Body of pancreas (tissue), 4 donors: Measurements from ENCODE around the gene NT5C2.
"Not testable (repeated sequence)": the region's sequence is repeated elsewhere in the genome, so short reads cannot be mapped to it uniquely, and the experiment has no call there.

ENCODE experiments used
- CTCF ChIP-seq, 7 experiments: fragments of 450-650 bp in 4 of 7; fragments of 200-600 bp in 3 of 7; sonication (generic) in 3 of 7; IDR thresholded peaks; one replicate each; pipeline ENCODE4 v1.5.1; 2016 to 2019; ENCODE audit warnings: antibody characterized with exemption in 7 of 7
- POLR2A ChIP-seq, 3 donors: fragments of 450-650 bp; IDR thresholded peaks; one replicate each; pipeline ENCODE4 v1.6.1; 2016; ENCODE audit warnings: antibody characterized with exemption in 3 of 3, mild to moderate bottlenecking in 2 of 3

GRCh38 chr10:103067099-103067477 lies 126.0 kb downstream of the NT5C2 start:
- TF ChIP-seq CTCF, POLR2A (IDR thresholded peaks at IDR 0.05): not testable (repeated sequence)
